Measurements from ENCODE around the gene PDYN.
A peak's percentile ranks its signal among the peaks of the same experiment; 100 is the strongest.

Gene PDYN

DNA sequence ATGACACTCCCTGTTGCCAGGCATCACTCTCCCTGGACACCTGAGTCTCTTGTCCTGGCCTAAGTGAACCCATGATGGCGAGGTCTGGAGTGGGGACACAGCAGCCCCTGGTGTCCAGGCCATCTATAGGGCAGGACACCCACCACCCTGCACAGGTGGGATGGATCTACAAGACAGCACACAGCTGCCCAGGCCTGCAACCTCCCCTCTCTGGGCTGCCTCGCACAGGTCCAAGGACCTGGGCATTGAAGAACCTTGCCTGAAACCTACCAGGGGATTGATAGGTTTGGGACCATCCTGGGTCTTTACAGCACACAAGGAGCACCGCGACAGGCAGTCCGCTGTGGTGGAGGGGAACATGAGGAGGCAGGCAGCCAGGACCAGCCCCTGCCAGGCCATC lies 11.2 kb downstream of the PDYN start:
- Histone ChIP-seq H3K9me3 (ENCODE audit: severe bottlenecking) (no peaks in the 10 kb centered on the region), H3K36me3 (no peaks in the 10 kb centered on the region), H3K27me3 (ENCODE audit: insufficient read depth, low read depth, severe bottlenecking) (no peaks in the 10 kb centered on the region), H3K4me3 (ENCODE audit: low read depth, low read length) (no peak overlapping the region), H3K27ac (no peak overlapping the region)
- TF ChIP-seq, protein P1, sequence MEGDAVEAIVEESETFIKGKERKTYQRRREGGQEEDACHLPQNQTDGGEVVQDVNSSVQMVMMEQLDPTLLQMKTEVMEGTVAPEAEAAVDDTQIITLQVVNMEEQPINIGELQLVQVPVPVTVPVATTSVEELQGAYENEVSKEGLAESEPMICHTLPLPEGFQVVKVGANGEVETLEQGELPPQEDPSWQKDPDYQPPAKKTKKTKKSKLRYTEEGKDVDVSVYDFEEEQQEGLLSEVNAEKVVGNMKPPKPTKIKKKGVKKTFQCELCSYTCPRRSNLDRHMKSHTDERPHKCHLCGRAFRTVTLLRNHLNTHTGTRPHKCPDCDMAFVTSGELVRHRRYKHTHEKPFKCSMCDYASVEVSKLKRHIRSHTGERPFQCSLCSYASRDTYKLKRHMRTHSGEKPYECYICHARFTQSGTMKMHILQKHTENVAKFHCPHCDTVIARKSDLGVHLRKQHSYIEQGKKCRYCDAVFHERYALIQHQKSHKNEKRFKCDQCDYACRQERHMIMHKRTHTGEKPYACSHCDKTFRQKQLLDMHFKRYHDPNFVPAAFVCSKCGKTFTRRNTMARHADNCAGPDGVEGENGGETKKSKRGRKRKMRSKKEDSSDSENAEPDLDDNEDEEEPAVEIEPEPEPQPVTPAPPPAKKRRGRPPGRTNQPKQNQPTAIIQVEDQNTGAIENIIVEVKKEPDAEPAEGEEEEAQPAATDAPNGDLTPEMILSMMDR (IDR thresholded peaks at IDR 0.05; ENCODE audit: low read depth, low read length), result no peak
- DNase-seq, result no peak

DNA sequence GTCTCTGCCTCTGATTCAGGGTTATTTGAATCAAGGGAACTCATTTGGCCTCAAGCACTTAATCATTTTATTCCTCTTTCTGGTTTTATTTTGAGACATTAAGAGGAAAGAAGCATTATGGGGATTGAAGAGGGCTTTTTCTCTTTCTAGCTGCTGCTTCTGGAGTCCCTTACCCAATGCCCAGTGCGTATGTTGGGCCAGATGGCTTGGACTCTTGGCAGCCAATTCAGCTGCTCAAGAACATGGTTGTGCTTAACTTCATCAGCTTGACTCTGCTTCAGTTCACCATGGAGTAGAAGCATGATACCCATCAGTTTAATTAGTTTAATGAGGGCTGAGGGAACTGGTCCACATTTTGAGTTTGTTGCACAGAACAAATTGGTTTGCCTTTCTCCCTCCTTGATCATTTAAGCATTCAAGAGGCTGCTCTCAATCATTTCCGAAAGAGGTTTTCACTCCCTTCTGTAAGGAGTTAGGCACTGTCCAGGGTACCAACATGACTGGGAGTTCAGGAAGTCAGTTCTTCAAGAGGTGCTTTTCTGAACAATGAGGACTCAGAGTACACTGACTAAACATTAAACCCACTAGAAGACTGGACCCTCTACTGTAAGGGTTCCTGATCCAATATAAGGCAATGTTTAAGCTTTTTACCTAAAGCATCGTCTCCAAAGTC lies 14.6 kb downstream of the PDYN start:
- no peaks in the 10 kb centered on the region for H3K9me3 ChIP-seq (ENCODE audit: severe bottlenecking)
- no peaks in the 10 kb centered on the region for H3K36me3 ChIP-seq
- no peak overlapping the region for H3K4me3 ChIP-seq (ENCODE audit: low read depth, low read length)
- no peaks in the 10 kb centered on the region for H3K27me3 ChIP-seq (ENCODE audit: insufficient read depth, low read depth, severe bottlenecking)
- no peak for DNase-seq
- no peak overlapping the region for H3K27ac ChIP-seq
- TF ChIP-seq, protein P1 (IDR thresholded peaks at IDR 0.05; ENCODE audit: low read depth, low read length), result no peak

DNA sequence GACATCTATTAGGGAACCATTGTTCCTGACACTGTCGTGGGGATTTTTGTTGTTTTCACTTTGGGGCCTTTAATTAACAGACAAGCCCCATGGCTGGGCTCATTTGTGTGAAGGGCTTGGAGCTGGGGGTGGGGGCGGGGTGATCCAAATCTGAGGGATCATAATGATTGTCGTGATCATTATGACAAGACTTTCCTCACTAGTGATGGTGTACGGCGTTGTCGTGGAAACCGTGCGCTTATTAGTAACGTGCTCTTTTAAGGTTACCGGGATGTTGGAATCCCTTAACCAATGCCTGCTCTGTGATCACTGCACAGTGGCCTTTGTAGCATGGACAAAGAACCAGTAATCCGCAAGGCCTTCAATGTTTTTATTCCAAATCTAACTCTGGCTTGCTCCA lies 18.6 kb downstream of the PDYN start:
- TF ChIP-seq, protein P1 (IDR thresholded peaks at IDR 0.05; ENCODE audit: low read depth, low read length), result no peak
- no peak for DNase-seq
- H3K27ac ChIP-seq, result no peak overlapping the region
- no peaks in the 10 kb centered on the region for H3K36me3 ChIP-seq
- H3K9me3 ChIP-seq (ENCODE audit: severe bottlenecking), result no peaks in the 10 kb centered on the region
- H3K4me3 ChIP-seq (ENCODE audit: low read depth, low read length), result no peak overlapping the region
- no peaks in the 10 kb centered on the region for H3K27me3 ChIP-seq (ENCODE audit: insufficient read depth, low read depth, severe bottlenecking)

DNA sequence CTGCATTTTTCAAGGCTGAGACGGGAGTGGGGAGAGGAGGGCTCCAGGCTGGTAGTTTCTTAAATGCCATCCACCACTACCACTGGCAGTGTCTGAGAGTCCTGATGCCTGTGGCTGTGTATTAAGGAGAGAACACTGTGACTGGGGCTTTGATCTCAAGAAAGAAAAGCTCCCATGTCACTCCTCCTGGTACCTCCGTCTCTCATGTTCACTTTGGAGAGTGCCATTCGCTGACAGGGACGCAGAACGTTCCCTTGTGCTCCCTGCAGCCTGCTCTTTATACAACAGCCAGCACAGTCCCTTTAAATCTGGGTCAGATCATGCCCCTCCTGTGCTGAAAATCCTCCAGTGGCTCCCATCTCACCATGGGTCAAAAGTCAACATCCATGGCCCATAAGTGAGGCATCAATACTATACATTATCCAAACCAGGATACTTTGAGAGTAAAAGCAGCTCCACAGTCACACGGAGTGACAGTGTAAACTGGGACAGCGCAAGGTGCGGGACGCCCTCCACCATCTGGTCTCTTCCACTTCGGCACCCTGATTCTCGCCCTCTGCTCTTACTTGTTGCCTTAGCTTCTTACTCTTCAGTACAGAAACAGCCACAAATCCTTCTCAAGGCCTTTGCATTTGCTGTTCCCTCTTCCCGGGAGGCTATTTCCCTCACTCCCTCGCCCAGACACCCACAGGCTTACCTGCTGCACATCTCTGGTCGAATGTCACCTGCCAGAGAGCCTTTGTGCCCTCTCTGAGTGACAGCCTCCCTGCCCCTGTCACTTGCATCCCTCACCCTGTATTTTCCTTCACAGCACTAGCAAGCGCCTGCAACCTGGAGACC lies 20.0 kb downstream of the PDYN start:
- peak overlapping the region; percentile 3; the same call in 1 of the 2 replicates for H3K4me3 ChIP-seq (ENCODE audit: low read depth, low read length)
- H3K36me3 ChIP-seq, result no peaks in the 10 kb centered on the region
- peak; percentile 27 for DNase-seq
- TF ChIP-seq, protein P1 (IDR thresholded peaks at IDR 0.05; ENCODE audit: low read depth, low read length), result no peak
- H3K27me3 ChIP-seq (ENCODE audit: insufficient read depth, low read depth, severe bottlenecking), result no peaks in the 10 kb centered on the region
- no peak overlapping the region for H3K27ac ChIP-seq
- no peaks in the 10 kb centered on the region for H3K9me3 ChIP-seq (ENCODE audit: severe bottlenecking)

DNA sequence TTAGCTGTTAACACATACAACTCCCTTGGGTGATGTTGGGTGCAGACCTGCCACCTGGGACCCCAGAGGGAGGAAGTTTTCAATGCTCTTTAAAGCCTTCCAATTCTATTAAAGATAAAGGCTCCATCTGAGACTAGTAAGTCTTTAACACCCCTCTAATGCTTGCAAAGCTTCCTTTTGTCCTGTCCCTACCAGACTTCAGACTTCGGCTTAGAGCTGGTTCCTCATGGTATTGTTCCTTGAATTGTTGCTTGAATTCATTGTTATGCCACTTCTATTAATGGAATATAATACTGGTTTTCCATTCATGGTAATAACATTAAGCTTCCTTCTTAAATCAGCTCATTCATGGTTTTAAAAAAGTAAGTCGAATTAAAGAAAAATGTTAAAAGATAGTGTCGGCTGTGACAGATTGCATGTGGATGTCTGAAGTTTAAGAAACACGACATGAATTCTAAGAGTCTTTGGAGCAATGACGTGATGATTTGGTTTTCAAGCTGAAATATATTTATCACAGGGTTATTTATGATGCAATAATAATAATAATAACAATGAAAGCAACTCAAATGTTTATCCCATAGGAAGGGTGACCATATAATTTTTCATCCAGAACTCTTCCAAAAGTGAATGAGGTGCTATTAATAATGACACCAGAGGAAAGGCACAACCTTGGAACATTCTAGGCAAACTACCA lies 21.8 kb downstream of the PDYN start:
- H3K27me3 ChIP-seq (ENCODE audit: insufficient read depth, low read depth, severe bottlenecking), result no peaks in the 10 kb centered on the region
- H3K9me3 ChIP-seq (ENCODE audit: severe bottlenecking), result no peaks in the 10 kb centered on the region
- no peaks in the 10 kb centered on the region for H3K36me3 ChIP-seq
- TF ChIP-seq, protein P1 (IDR thresholded peaks at IDR 0.05; ENCODE audit: low read depth, low read length), result no peak
- peak overlapping the region; percentile 15; the same call in 1 of the 2 replicates for H3K27ac ChIP-seq
- peak; percentile 20 for DNase-seq
- H3K4me3 ChIP-seq (ENCODE audit: low read depth, low read length), result no peak overlapping the region
